HepG2 (cell line): ENCODE results near the gene ZNF430. TPM values are rescaled to one million over a fixed set of nuclear protein-coding genes. Genes with fewer than 3 reads are reported as not detected.

Experiments used
- ATAC-seq: fragments of 200-7000 bp; cut with Tn5 transposase; 3 replicates; pipeline ENCODE4 v1.9.1; 2020; ENCODE audit warnings: mild to moderate bottlenecking, moderate library complexity
- BruUV-seq: library from RNA; stranded (reverse); fragments of 400-500 nt; replicated peaks from 2 replicates; lab custom pipeline; 2021; lab: Mats Ljungman, UMichigan
- CTCF ChIA-PET: fragments of 300-600 bp; formaldehyde crosslinking; extraction: SDS; loops from one replicate; lab custom pipeline; 2021; ENCODE audit warnings: low total read pairs, inconsistent platforms, low intra/inter-chr PET ratio; lab: Yijun Ruan, JAX
- POLR2A ChIA-PET: fragments of 350-600 bp; sonication (Branson Sonifier 250); formaldehyde crosslinking; loops from one replicate; lab custom pipeline; 2020; ENCODE audit warnings: antibody characterized with exemption, inconsistent platforms; lab: Yijun Ruan, JAX
- DNase-seq: peaks from one replicate; pipeline ENCODE4 v3.0.0-alpha.2; 2015; ENCODE audit warnings: low spot score
- FAIRE-seq: peaks from 3 replicates; lab custom pipeline; 2011; peaks lifted over from hg19 to GRCh38; lab: Jason Lieb, UNC
- H2AFZ ChIP-seq: one replicate; pipeline ENCODE4 v1.6.1; 2011; ENCODE audit warnings: low read length, inconsistent platforms
- H3K27ac ChIP-seq: fragments of 300-600 bp; 3 replicates; pipeline ENCODE4 v1.8.0; 2011; ENCODE audit warnings: mixed run types, mild to moderate bottlenecking, mixed read lengths, low read length, inconsistent platforms; ENCODE audit not compliant: insufficient read depth; ENCODE audit errors: extremely low read length
- H3K27me3 ChIP-seq, 2 experiments: fragments of 200-600 bp in 1 of 2; 2 replicates in 1 of 2; 3 replicates in 1 of 2; pipeline versions ENCODE4 v1.6.0 to v1.8.0; 2011; ENCODE audit warnings: low read length in 2 of 2, mild to moderate bottlenecking in 2 of 2, moderate library complexity in 2 of 2, inconsistent platforms in 1 of 2; ENCODE audit not compliant: insufficient read depth in 2 of 2, control insufficient read depth in 1 of 2
- H3K36me3 ChIP-seq, 2 experiments: fragments of 200-600 bp in 1 of 2; replicated peaks in 1 of 2; 2 replicates in 1 of 2; 3 replicates in 1 of 2; pipeline versions ENCODE4 v1.5.1 to v1.8.0; 2011; ENCODE audit warnings: low read length in 2 of 2, inconsistent platforms in 1 of 2; ENCODE audit not compliant: insufficient read depth in 2 of 2, control insufficient read depth in 1 of 2
- H3K4me1 ChIP-seq: 2 replicates; pipeline ENCODE4 v1.5.1; 2012; ENCODE audit warnings: low read length, inconsistent platforms; ENCODE audit not compliant: insufficient read depth
- H3K4me2 ChIP-seq: 2 replicates; pipeline ENCODE4 v1.6.0; 2011; ENCODE audit warnings: low read depth, low read length, inconsistent platforms
- H3K4me3 ChIP-seq, 3 experiments: fragments of 200-600 bp in 1 of 3; sonication (generic), shearing (Covaris generic) in 1 of 3; replicated peaks in 1 of 3; 2 replicates each; pipeline ENCODE4 v1.5.1; 2011 to 2016; ENCODE audit warnings: low read length in 3 of 3, inconsistent platforms in 2 of 3, low read depth in 2 of 3, mild to moderate bottlenecking in 2 of 3, control low read depth in 1 of 3, mixed read lengths in 1 of 3; ENCODE audit not compliant: insufficient read depth in 1 of 3
- H3K79me2 ChIP-seq: one replicate; pipeline ENCODE4 v1.6.1; 2011; ENCODE audit warnings: low read length, inconsistent platforms; ENCODE audit not compliant: insufficient read depth
- H3K9ac ChIP-seq: 2 replicates; pipeline ENCODE4 v1.6.0; 2011; ENCODE audit warnings: mild to moderate bottlenecking, low read depth, low read length, inconsistent platforms; ENCODE audit not compliant: insufficient read depth
- H3K9me3 ChIP-seq: 2 replicates; pipeline ENCODE4 v1.5.1; 2012; ENCODE audit warnings: mild to moderate bottlenecking, low read length
- H4K20me1 ChIP-seq: 2 replicates; pipeline ENCODE4 v1.6.0; 2011; ENCODE audit warnings: inconsistent platforms, mild to moderate bottlenecking, low read length, moderate library complexity; ENCODE audit not compliant: insufficient read depth
- FOSL1 ChIP-seq: sonication (generic); formaldehyde crosslinking; IDR thresholded peaks from 2 replicates; pipeline ENCODE4 v1.9.0; 2021; ENCODE audit warnings: missing genetic modification reagents, borderline replicate concordance
- FOXC1 ChIP-seq: sonication (generic); formaldehyde crosslinking; IDR thresholded peaks from 2 replicates; pipeline ENCODE4 v1.8.0; 2022; ENCODE audit warnings: mild to moderate bottlenecking, missing genetic modification reagents, borderline replicate concordance
- HMGA1 ChIP-seq: sonication (generic); formaldehyde crosslinking; conservative IDR thresholded peaks from 2 replicates; pipeline ENCODE4 v1.4.0; 2020; ENCODE audit warnings: missing genetic modification reagents
- HOXA3 ChIP-seq: sonication (generic); formaldehyde crosslinking; IDR thresholded peaks from 2 replicates; pipeline ENCODE4 v1.5.0; 2020; ENCODE audit warnings: missing genetic modification reagents
- LCORL ChIP-seq, 2 experiments: fragments of 450-650 bp in 1 of 2; sonication (generic) in 1 of 2; formaldehyde crosslinking in 1 of 2; IDR thresholded peaks; 2 replicates each; pipeline versions ENCODE4 v1.5.0 to v1.6.1; 2017 to 2020; ENCODE audit warnings: antibody characterized with exemption in 1 of 2, missing genetic modification reagents in 1 of 2
- SRF ChIP-seq: IDR thresholded peaks from 2 replicates; pipeline ENCODE4 v1.6.1; 2011; ENCODE audit warnings: mild to moderate bottlenecking, low read depth, low read length, moderate library complexity
- ZBTB3 ChIP-seq: sonication (generic); formaldehyde crosslinking; IDR thresholded peaks from 2 replicates; pipeline ENCODE4 v1.4.0; 2020; ENCODE audit warnings: low read depth, mild to moderate bottlenecking, moderate library complexity, missing genetic modification reagents, borderline replicate concordance
- WGBS: methylation state at CpG from one replicate; pipeline ENCODE4 v1.1.6; 2017; ENCODE audit warnings: low lambda C conversion rate; 5-methylcytosine and 5-hydroxymethylcytosine counted together
- in situ Hi-C: cut with HindIII; loops from 2 replicates; pipeline ENCODE4 v1.10.0; 2017; ENCODE audit warnings: low pct_unique_long_range_greater_than_20kb; ENCODE audit not compliant: extremely low pct_ligation_motif_present
- intact Hi-C: fragments of 100-400 bp; cut with micrococcal nuclease; formaldehyde crosslinking; loops from one replicate; pipeline ENCODE4 v1.10.0; 2022; ENCODE audit not compliant: unreplicated experiment
- polyA plus RNA-seq, 8 experiments: library from polyadenylated mRNA; depleted of rRNA in 3 of 8; stranded (reverse) in 7 of 8; unstranded in 1 of 8; fragments of >200 nt; fragmentation: Illumina TruSeq in 4 of 8; extraction: Trizol in 4 of 8; gene quantifications; 2 replicates each; pipeline versions ENCODE4 v1.2.1 to v1.2.3, GENCODE V29; 2011 to 2016; ENCODE audit warnings: low read depth in 4 of 8, missing spikeins in 1 of 8, mixed read lengths in 1 of 8; ENCODE audit not compliant: insufficient read depth in 1 of 8
- total RNA-seq, 5 experiments: library from RNA; depleted of rRNA; stranded (reverse); fragments of >200 nt; fragmentation: Illumina TruSeq; extraction: Trizol; gene quantifications; 2 replicates each; pipeline ENCODE4 v1.2.3, GENCODE V29; 2016; ENCODE audit warnings: low read depth in 1 of 5
- TF ChIP-seq, protein P1 (sequence below): sonication (generic); formaldehyde crosslinking; IDR thresholded peaks from 2 replicates; pipeline ENCODE4 v1.8.0; 2022; ENCODE audit warnings: mild to moderate bottlenecking, missing genetic modification reagents; ENCODE audit not compliant: insufficient replicate concordance
- TF ChIP-seq, protein P2 (sequence below): sonication (generic); formaldehyde crosslinking; IDR thresholded peaks from 2 replicates; pipeline ENCODE4 v1.4.0; 2020; ENCODE audit warnings: missing genetic modification reagents
- TF ChIP-seq, protein P3 (sequence below): sonication (generic); formaldehyde crosslinking; IDR thresholded peaks from 2 replicates; pipeline ENCODE4; 2020; ENCODE audit warnings: missing genetic modification reagents, mild to moderate bottlenecking, borderline replicate concordance
- TF ChIP-seq, protein P4 (sequence below): sonication (generic); formaldehyde crosslinking; IDR thresholded peaks from 2 replicates; pipeline ENCODE4 v1.4.0; 2020; ENCODE audit warnings: missing genetic modification reagents

The ZNF430 gene
- total and polyA plus RNA-seq, 2 of the 13 experiments (the other 11 are each of a cell fraction or from before 2014, with no cell fraction given), result 4.1 to 6.9 TPM

DNA sequence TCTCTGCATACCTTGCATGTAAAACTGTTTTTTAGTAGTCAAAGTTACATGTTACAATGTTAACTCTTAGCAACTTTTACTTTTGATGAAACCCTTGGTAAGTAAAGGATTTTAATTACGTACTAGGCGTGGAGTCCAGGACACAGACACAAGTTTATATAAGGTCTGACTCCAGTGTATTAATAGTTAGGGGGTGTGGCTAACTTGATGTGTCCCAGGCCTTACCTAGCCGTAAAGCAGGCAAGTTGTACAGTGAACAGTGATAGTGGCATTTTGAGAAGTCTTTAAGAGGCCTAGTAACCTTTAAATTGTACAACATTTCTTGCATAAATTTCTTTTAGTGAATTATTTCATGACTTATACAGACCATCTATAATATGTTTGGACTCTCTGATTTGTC lies 67.4 kb downstream of the ZNF430 start:
- no peak overlapping the region for H3K4me3 ChIP-seq
- H3K9me3 ChIP-seq, result no peaks in the 10 kb centered on the region
- ATAC-seq (no peak), FAIRE-seq (no peak), DNase-seq (no peak)
- ChIA-PET POLR2A (no interaction called here), CTCF (no interaction called here)
- H3K4me1 ChIP-seq, result peaks cover 38% of the 10 kb centered on the region
- no peak overlapping the region for H2AFZ ChIP-seq
- in situ Hi-C loops, result no loop called here
- H3K4me2 ChIP-seq, result no peak overlapping the region
- intact Hi-C loops, result no loop called here
- no TSS peak for BruUV-seq
- no peak overlapping the region for H3K27ac ChIP-seq
- H4K20me1 ChIP-seq, result no peaks in the 10 kb centered on the region
- H3K9ac ChIP-seq, result no peak overlapping the region
- H3K27me3 ChIP-seq, result no peaks in the 10 kb centered on the region
- H3K79me2 ChIP-seq, result peaks cover 9% of the 10 kb centered on the region
- WGBS, result 99% methylated on average over 3 of the region's 3 CpGs
- peaks cover 0 to 8% of the 10 kb centered on the region in 2 experiments; a peak in 2 of 5 replicates for H3K36me3 ChIP-seq
- TF ChIP-seq HMGA1 (no peak), FOXC1 (CRISPR knock-in tag) (no peak), HOXA3 (CRISPR knock-in tag) (no peak), SRF (no peak), FOSL1 (CRISPR knock-in tag) (no peak), LCORL (IDR thresholded peaks at IDR 0.05) (no peak), LCORL (CRISPR knock-in tag; IDR thresholded peaks at IDR 0.05) (no peak), ZBTB3 (no peak)
- TF ChIP-seq, protein P1, sequence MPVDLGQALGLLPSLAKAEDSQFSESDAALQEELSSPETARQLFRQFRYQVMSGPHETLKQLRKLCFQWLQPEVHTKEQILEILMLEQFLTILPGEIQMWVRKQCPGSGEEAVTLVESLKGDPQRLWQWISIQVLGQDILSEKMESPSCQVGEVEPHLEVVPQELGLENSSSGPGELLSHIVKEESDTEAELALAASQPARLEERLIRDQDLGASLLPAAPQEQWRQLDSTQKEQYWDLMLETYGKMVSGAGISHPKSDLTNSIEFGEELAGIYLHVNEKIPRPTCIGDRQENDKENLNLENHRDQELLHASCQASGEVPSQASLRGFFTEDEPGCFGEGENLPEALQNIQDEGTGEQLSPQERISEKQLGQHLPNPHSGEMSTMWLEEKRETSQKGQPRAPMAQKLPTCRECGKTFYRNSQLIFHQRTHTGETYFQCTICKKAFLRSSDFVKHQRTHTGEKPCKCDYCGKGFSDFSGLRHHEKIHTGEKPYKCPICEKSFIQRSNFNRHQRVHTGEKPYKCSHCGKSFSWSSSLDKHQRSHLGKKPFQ, result no peak
- TF ChIP-seq, protein P2, sequence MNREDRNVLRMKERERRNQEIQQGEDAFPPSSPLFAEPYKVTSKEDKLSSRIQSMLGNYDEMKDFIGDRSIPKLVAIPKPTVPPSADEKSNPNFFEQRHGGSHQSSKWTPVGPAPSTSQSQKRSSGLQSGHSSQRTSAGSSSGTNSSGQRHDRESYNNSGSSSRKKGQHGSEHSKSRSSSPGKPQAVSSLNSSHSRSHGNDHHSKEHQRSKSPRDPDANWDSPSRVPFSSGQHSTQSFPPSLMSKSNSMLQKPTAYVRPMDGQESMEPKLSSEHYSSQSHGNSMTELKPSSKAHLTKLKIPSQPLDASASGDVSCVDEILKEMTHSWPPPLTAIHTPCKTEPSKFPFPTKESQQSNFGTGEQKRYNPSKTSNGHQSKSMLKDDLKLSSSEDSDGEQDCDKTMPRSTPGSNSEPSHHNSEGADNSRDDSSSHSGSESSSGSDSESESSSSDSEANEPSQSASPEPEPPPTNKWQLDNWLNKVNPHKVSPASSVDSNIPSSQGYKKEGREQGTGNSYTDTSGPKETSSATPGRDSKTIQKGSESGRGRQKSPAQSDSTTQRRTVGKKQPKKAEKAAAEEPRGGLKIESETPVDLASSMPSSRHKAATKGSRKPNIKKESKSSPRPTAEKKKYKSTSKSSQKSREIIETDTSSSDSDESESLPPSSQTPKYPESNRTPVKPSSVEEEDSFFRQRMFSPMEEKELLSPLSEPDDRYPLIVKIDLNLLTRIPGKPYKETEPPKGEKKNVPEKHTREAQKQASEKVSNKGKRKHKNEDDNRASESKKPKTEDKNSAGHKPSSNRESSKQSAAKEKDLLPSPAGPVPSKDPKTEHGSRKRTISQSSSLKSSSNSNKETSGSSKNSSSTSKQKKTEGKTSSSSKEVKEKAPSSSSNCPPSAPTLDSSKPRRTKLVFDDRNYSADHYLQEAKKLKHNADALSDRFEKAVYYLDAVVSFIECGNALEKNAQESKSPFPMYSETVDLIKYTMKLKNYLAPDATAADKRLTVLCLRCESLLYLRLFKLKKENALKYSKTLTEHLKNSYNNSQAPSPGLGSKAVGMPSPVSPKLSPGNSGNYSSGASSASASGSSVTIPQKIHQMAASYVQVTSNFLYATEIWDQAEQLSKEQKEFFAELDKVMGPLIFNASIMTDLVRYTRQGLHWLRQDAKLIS (CRISPR knock-in tag), result no peak
- TF ChIP-seq, protein P3, sequence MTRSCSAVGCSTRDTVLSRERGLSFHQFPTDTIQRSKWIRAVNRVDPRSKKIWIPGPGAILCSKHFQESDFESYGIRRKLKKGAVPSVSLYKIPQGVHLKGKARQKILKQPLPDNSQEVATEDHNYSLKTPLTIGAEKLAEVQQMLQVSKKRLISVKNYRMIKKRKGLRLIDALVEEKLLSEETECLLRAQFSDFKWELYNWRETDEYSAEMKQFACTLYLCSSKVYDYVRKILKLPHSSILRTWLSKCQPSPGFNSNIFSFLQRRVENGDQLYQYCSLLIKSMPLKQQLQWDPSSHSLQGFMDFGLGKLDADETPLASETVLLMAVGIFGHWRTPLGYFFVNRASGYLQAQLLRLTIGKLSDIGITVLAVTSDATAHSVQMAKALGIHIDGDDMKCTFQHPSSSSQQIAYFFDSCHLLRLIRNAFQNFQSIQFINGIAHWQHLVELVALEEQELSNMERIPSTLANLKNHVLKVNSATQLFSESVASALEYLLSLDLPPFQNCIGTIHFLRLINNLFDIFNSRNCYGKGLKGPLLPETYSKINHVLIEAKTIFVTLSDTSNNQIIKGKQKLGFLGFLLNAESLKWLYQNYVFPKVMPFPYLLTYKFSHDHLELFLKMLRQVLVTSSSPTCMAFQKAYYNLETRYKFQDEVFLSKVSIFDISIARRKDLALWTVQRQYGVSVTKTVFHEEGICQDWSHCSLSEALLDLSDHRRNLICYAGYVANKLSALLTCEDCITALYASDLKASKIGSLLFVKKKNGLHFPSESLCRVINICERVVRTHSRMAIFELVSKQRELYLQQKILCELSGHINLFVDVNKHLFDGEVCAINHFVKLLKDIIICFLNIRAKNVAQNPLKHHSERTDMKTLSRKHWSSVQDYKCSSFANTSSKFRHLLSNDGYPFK (CRISPR knock-in tag), result no peak
- TF ChIP-seq, protein P4, sequence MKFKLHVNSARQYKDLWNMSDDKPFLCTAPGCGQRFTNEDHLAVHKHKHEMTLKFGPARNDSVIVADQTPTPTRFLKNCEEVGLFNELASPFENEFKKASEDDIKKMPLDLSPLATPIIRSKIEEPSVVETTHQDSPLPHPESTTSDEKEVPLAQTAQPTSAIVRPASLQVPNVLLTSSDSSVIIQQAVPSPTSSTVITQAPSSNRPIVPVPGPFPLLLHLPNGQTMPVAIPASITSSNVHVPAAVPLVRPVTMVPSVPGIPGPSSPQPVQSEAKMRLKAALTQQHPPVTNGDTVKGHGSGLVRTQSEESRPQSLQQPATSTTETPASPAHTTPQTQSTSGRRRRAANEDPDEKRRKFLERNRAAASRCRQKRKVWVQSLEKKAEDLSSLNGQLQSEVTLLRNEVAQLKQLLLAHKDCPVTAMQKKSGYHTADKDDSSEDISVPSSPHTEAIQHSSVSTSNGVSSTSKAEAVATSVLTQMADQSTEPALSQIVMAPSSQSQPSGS, result no peak
